GM13976 (cell line): ENCODE data around the gene IFIT2.

ENCODE experiments used
- DNase-seq: peaks from one replicate; pipeline ENCODE4 v3.0.0; 2012; ENCODE audit warnings: low spot score
- CTCF ChIP-seq: IDR thresholded peaks from 2 replicates; pipeline ENCODE4 v1.5.1; 2012; ENCODE audit warnings: borderline replicate concordance, mild to moderate bottlenecking; ENCODE audit not compliant: insufficient read depth; ENCODE audit errors: extremely low read depth, missing control alignments, control extremely low read depth
- in situ Hi-C: fragments of 300-500 bp; cut with MboI; formaldehyde crosslinking; loops from one replicate; pipeline ENCODE4 v1.12.0; 2022; ENCODE audit warnings: low sequenced_read_pairs, mixed read lengths, inconsistent platforms; ENCODE audit not compliant: unreplicated experiment

The IFIT2 gene

GRCh38 chr10:89339875-89340274 lies 38.0 kb downstream of the IFIT2 start:
- TF ChIP-seq CTCF: no peak
- DNase-seq: no peak
- in situ Hi-C loops: no loop called here

- no peak for TF ChIP-seq CTCF
- in situ Hi-C loops: no loop called here
- DNase-seq: no peak
These were observed 39.8 kb downstream of the IFIT2 start for GRCh38 chr10:89341649-89342048.

GRCh38 chr10:89342206-89342958 lies 40.5 kb downstream of the IFIT2 start:
- DNase-seq: no peak
- in situ Hi-C loops: no loop called here
- no peak for TF ChIP-seq CTCF

- in situ Hi-C loops: no loop called here
- TF ChIP-seq CTCF: no peak
- DNase-seq: no peak
These were observed 41.4 kb downstream of the IFIT2 start for GRCh38 chr10:89343089-89343767.

GRCh38 chr10:89344156-89344555 lies 42.3 kb downstream of the IFIT2 start:
- TF ChIP-seq CTCF: no peak
- no peak for DNase-seq
- in situ Hi-C loops: no loop called here

GRCh38 chr10:89345367-89346000 lies 43.6 kb downstream of the IFIT2 start:
- no peak for TF ChIP-seq CTCF
- in situ Hi-C loops: no loop called here
- DNase-seq: no peak
